Middle frontal gyrus (tissue), 1 donor: ENCODE results near the gene SOBP.
A peak's percentile ranks its signal among the peaks of the same experiment; 100 is the strongest.
"Not testable (repeated sequence)": the region's sequence is repeated elsewhere in the genome, so short reads cannot be mapped to it uniquely, and the experiment has no call there.

Experiments used
- DNase-seq: peaks from one replicate; pipeline ENCODE4 v3.0.0-alpha.2; 2015; ENCODE audit warnings: low spot score; ENCODE audit errors: extremely low spot score

Gene SOBP

GRCh38 chr6:107520706-107521105 lies 30.8 kb downstream of the SOBP start:
- DNase-seq: not testable (repeated sequence)

- DNase-seq: no peak
Measured at GRCh38 chr6:107523054-107523791, 33.3 kb downstream of the SOBP start.

GRCh38 chr6:107523794-107524193 lies 33.9 kb downstream of the SOBP start:
- DNase-seq: no peak

GRCh38 chr6:107524626-107525025 lies 34.7 kb downstream of the SOBP start:
- DNase-seq: no peak

GRCh38 chr6:107531868-107532267 lies 42.0 kb downstream of the SOBP start:
- DNase-seq: no peak

GRCh38 chr6:107532706-107533105 lies 42.8 kb downstream of the SOBP start:
- no peak for DNase-seq

- no peak for DNase-seq
Measured at GRCh38 chr6:107533415-107534059, 43.6 kb downstream of the SOBP start.

GRCh38 chr6:107534571-107535141 lies 44.7 kb downstream of the SOBP start:
- DNase-seq: no peak

- no peak for DNase-seq
Measured at GRCh38 chr6:107535626-107536025, 45.7 kb downstream of the SOBP start.

- DNase-seq: no peak
Measured at GRCh38 chr6:107536180-107536961, 46.5 kb downstream of the SOBP start.

GRCh38 chr6:107537559-107537958 lies 47.6 kb downstream of the SOBP start:
- no peak for DNase-seq

- DNase-seq: no peak
Measured at GRCh38 chr6:107538856-107539387, 49.0 kb downstream of the SOBP start.

- no peak for DNase-seq
Measured at GRCh38 chr6:107539409-107539808, 49.5 kb downstream of the SOBP start.

- no peak for DNase-seq
Measured at GRCh38 chr6:107539849-107540464, 50.0 kb downstream of the SOBP start.

GRCh38 chr6:107540465-107540857 lies 50.5 kb downstream of the SOBP start:
- no peak for DNase-seq

GRCh38 chr6:107542192-107542668 lies 52.3 kb downstream of the SOBP start:
- peak; percentile 38 for DNase-seq

- no peak for DNase-seq
Measured at GRCh38 chr6:107543088-107543487, 53.2 kb downstream of the SOBP start.

- no peak for DNase-seq
Measured at GRCh38 chr6:107543567-107543966, 53.6 kb downstream of the SOBP start.

GRCh38 chr6:107545763-107546162 lies 55.8 kb downstream of the SOBP start:
- DNase-seq: no peak

- no peak for DNase-seq
Measured at GRCh38 chr6:107546691-107547450, 57.0 kb downstream of the SOBP start.
